ENCODE results near the gene THBS2. TPM values are rescaled to one million over a fixed set of nuclear protein-coding genes. Genes with fewer than 3 reads are reported as not detected.

Gene THBS2
- total RNA-seq, 1 donor from 2014 or later: 18.6 TPM

- H3K9me3 Mint-ChIP-seq: no peaks in the 10 kb centered on the region
- H3K36me3 Mint-ChIP-seq: peaks cover 3% of the 10 kb centered on the region
- H3K27ac Mint-ChIP-seq: no peak overlapping the region
- TF ChIP-seq CTCF (IDR thresholded peaks at IDR 0.05; ENCODE audit: unreplicated experiment): no peak
- peaks cover 69% of the 10 kb centered on the region for H3K27me3 Mint-ChIP-seq (ENCODE audit: low read depth)
- DNase-seq (ENCODE audit: low spot score in 2 of 2, unreplicated experiment in 2 of 2): no peak
- H3K4me3 Mint-ChIP-seq: peak overlapping the region; percentile 66
- H3K4me1 Mint-ChIP-seq: peaks cover 38% of the 10 kb centered on the region
Observed at GRCh38 chr6:169251822-169252504, 1.7 kb downstream of the THBS2 start.

GRCh38 chr6:169251371-169251802, 2.3 kb downstream of the THBS2 start:
- Mint-ChIP-seq H3K36me3 (peaks cover 3% of the 10 kb centered on the region), H3K4me3 (peak overlapping the region; percentile 66), H3K27ac (no peak overlapping the region), H3K9me3 (no peaks in the 10 kb centered on the region), H3K4me1 (peaks cover 38% of the 10 kb centered on the region), H3K27me3 (ENCODE audit: low read depth) (peaks cover 66% of the 10 kb centered on the region)
- DNase-seq (ENCODE audit: low spot score in 2 of 2, unreplicated experiment in 2 of 2): no peak
- TF ChIP-seq CTCF (IDR thresholded peaks at IDR 0.05; ENCODE audit: unreplicated experiment): no peak

- DNase-seq (ENCODE audit: low spot score in 2 of 2, unreplicated experiment in 2 of 2): no peak
- TF ChIP-seq CTCF (IDR thresholded peaks at IDR 0.05; ENCODE audit: unreplicated experiment): no peak
- Mint-ChIP-seq H3K9me3 (no peaks in the 10 kb centered on the region), H3K4me1 (peaks cover 35% of the 10 kb centered on the region), H3K27me3 (ENCODE audit: low read depth) (peaks cover 59% of the 10 kb centered on the region), H3K36me3 (peaks cover 3% of the 10 kb centered on the region), H3K4me3 (no peak overlapping the region), H3K27ac (no peak overlapping the region)
Observed at GRCh38 chr6:169250660-169251059, 3.0 kb downstream of the THBS2 start.

GRCh38 chr6:169249057-169249456, 4.6 kb downstream of the THBS2 start:
- Mint-ChIP-seq H3K36me3 (peaks cover 3% of the 10 kb centered on the region), H3K9me3 (no peaks in the 10 kb centered on the region), H3K4me3 (no peak overlapping the region), H3K4me1 (peaks cover 20% of the 10 kb centered on the region), H3K27me3 (ENCODE audit: low read depth) (peaks cover 45% of the 10 kb centered on the region), H3K27ac (no peak overlapping the region)
- DNase-seq (ENCODE audit: low spot score in 2 of 2, unreplicated experiment in 2 of 2): no peak
- TF ChIP-seq CTCF (IDR thresholded peaks at IDR 0.05; ENCODE audit: unreplicated experiment): no peak

- no peak for DNase-seq (ENCODE audit: low spot score in 2 of 2, unreplicated experiment in 2 of 2)
- no peaks in the 10 kb centered on the region for H3K9me3 Mint-ChIP-seq
- H3K27ac Mint-ChIP-seq: no peak overlapping the region
- peaks cover 3% of the 10 kb centered on the region for H3K36me3 Mint-ChIP-seq
- H3K4me1 Mint-ChIP-seq: peaks cover 15% of the 10 kb centered on the region
- no peak overlapping the region for H3K4me3 Mint-ChIP-seq
- peaks cover 40% of the 10 kb centered on the region for H3K27me3 Mint-ChIP-seq (ENCODE audit: low read depth)
- TF ChIP-seq CTCF (IDR thresholded peaks at IDR 0.05; ENCODE audit: unreplicated experiment): no peak
Observed at GRCh38 chr6:169248521-169248971, 5.1 kb downstream of the THBS2 start.

Data from mesothelial cell of epicardium (in vitro differentiated cells).